Breast epithelium (tissue), 3 donors: ENCODE data around the gene PCBP4.

Experiments
- CTCF ChIP-seq, 3 donors: fragments of 450-650 bp; IDR thresholded peaks; one replicate each; pipeline ENCODE4 v1.5.1; 2016 to 2017; ENCODE audit warnings: antibody characterized with exemption in 3 of 3, mild to moderate bottlenecking in 3 of 3, moderate library complexity in 3 of 3
- POLR2A ChIP-seq: fragments of 450-650 bp; IDR thresholded peaks from one replicate; pipeline ENCODE4 v1.6.1; 2016; ENCODE audit warnings: antibody characterized with exemption, mild to moderate bottlenecking, moderate library complexity
- POLR2AphosphoS5 ChIP-seq, 3 donors: sonication (generic); formaldehyde crosslinking; IDR thresholded peaks; one replicate each; pipeline ENCODE4 v1.6.1; 2017; ENCODE audit warnings: antibody characterized with exemption in 3 of 3

- TF ChIP-seq POLR2A = no peak
- no peak for TF ChIP-seq CTCF (IDR thresholded peaks at IDR 0.05)
- no peak for TF ChIP-seq POLR2AphosphoS5 (IDR thresholded peaks at IDR 0.05)
Observed at GRCh38 chr3:51986010-51986947, 19.0 kb upstream of the PCBP4 start.
